Right lobe of liver (tissue), 4 donors: ENCODE data around the gene WDR53.

ENCODE experiments used
- POLR2A ChIP-seq: fragments of 450-650 bp; IDR thresholded peaks from one replicate; pipeline ENCODE4 v1.6.1; 2017; ENCODE audit warnings: antibody characterized with exemption, mild to moderate bottlenecking
- TF ChIP-seq, protein P1 (sequence below), 4 donors: fragments of 200-600 bp in 3 of 4; fragments of 450-650 bp in 1 of 4; IDR thresholded peaks; one replicate each; pipeline versions ENCODE4 v1.5.1 to v1.8.0; 2016 to 2022; ENCODE audit warnings: antibody characterized with exemption in 4 of 4, mild to moderate bottlenecking in 2 of 4
- donor health status: DM: no; HTN: no; CAD: no.
- donor health status: DM: no; HTN: no; CAD: no.
- donor health status: DM: no; HTN: yes; CAD: no.

DNA sequence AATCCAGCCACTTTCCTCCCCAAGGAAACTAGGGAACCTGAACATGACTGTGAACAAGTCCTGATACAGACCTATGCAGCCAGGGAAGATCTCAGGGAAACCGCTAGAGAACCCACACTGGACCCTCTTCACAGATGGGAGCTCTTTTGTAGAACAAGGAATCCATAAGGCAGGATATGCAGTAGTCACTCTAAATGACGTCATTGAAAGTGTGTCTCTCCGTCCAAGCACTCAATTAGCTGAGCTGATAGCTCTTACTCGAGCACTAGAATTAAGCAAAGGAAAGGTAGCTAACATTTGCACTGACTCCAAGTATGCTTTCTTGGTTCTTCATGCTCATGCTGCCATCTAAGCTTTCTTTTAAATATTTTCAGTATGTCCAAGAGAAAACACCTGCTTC, 43.2 kb downstream of the WDR53 start:
- TF ChIP-seq, protein P1, sequence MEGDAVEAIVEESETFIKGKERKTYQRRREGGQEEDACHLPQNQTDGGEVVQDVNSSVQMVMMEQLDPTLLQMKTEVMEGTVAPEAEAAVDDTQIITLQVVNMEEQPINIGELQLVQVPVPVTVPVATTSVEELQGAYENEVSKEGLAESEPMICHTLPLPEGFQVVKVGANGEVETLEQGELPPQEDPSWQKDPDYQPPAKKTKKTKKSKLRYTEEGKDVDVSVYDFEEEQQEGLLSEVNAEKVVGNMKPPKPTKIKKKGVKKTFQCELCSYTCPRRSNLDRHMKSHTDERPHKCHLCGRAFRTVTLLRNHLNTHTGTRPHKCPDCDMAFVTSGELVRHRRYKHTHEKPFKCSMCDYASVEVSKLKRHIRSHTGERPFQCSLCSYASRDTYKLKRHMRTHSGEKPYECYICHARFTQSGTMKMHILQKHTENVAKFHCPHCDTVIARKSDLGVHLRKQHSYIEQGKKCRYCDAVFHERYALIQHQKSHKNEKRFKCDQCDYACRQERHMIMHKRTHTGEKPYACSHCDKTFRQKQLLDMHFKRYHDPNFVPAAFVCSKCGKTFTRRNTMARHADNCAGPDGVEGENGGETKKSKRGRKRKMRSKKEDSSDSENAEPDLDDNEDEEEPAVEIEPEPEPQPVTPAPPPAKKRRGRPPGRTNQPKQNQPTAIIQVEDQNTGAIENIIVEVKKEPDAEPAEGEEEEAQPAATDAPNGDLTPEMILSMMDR (IDR thresholded peaks at IDR 0.05): no peak
- TF ChIP-seq POLR2A: no peak
